ENCODE data around the gene BTBD6. TPM values are rescaled to one million over a fixed set of nuclear protein-coding genes. Genes with fewer than 3 reads are reported as not detected.

The BTBD6 gene
- total and polyA plus RNA-seq, 2 of the 8 experiments (the other 6 are each of a cell fraction or from before 2014, with no cell fraction given) = 10.1 to 10.2 TPM

DNA sequence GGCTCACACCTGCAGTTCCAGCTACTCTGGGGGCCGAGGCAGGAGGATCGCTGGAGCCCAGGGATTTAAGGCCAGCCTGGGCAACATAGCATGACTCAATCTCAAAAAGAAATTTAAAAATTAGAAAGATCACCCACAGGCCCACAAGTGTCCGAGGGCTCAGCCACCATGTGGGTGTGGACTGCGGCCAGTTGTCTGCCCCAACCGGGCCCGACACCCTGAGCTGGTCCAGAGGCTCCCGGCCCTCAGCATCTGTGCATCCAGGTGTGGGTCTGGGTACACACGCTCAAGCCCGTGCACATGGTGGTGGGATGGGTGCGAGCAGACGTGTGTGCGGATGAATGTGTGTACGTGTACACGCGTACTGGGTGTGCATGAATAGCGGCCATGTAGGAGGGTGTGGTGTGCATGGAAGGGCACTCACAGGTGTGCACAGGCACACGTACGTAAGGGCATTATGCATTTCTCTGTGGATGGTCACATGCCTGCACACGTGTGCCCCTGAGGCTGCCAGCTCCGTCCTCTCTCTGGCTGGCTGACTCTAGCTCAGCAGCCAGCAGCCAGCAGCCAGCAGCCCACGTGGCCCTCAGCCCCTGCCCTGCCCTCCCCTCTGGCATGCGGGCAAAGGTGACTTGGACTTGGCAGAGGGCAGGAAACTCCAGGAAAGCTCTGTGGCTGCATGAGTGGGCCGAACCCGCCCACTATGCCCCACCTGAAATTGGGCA is 44.0 kb upstream of the BTBD6 start:
- Histone ChIP-seq H4K20me1 (replicated peaks in 1 of 2; ENCODE audit: control insufficient read depth in 1 of 2, insufficient read depth in 2 of 2, low read length in 2 of 2) (peaks cover 3 to 10% of the 10 kb centered on the region in 2 experiments), H3K4me2 (ENCODE audit: insufficient read depth in 1 of 2, low read depth in 2 of 2, low read length in 2 of 2) (no peak overlapping the region), H4K5ac (ENCODE audit: insufficient read length, low read depth, low read length) (no peak overlapping the region), H3K27me3 (replicated peaks in 1 of 4; ENCODE audit: control insufficient read depth in 3 of 4, extremely low read depth in 1 of 4, insufficient read depth in 3 of 4, low read length in 3 of 4) (peaks cover 0 to 2% (median 0%) of the 10 kb centered on the region in 4 experiments; a peak in 2 of 7 replicates), H2AK5ac (ENCODE audit: low read depth, low read length) (no peak overlapping the region), H3K14ac (ENCODE audit: insufficient read length) (no peak overlapping the region), H4K8ac (ENCODE audit: extremely low read depth, insufficient read depth, low read length) (no peak overlapping the region; the same call in 1 of the 2 replicates), H2AFZ (ENCODE audit: low read length) (no peak overlapping the region), H3K23me2 (ENCODE audit: low read depth, low read length) (no peaks in the 10 kb centered on the region), H3K9me3 (ENCODE audit: insufficient read depth in 2 of 2, low read depth in 1 of 2, low read length in 1 of 2) (no peaks in the 10 kb centered on the region), H2BK120ac (replicated peaks; ENCODE audit: low read depth, low read length) (no peak overlapping the region), H3K4ac (replicated peaks; ENCODE audit: insufficient read length, low read depth, low read length) (peak overlapping the region; percentile 91), H2BK20ac (ENCODE audit: low read length) (0 out of 2 replicates have a peak overlapping the region, but pooled peaks have one; percentile 8), H2BK15ac (ENCODE audit: low read length) (no peak overlapping the region), H3K4me3 (ENCODE audit: extremely low read depth in 1 of 4, insufficient read depth in 2 of 4, low read depth in 3 of 4, low read length in 4 of 4) (no peak overlapping the region), H4K91ac (replicated peaks; ENCODE audit: insufficient read length, low read length) (no peak overlapping the region), H3K79me2 (ENCODE audit: control insufficient read depth in 1 of 2, insufficient read depth in 2 of 2, low read length in 2 of 2) (no peaks in the 10 kb centered on the region), H3K18ac (ENCODE audit: extremely low read depth, low read length) (no peak overlapping the region), H3K4me1 (replicated peaks in 1 of 4; ENCODE audit: control insufficient read depth in 3 of 4, insufficient read depth in 4 of 4, low read length in 3 of 4) (peaks cover 0 to 10% (median 1%) of the 10 kb centered on the region in 4 experiments; a peak in 3 of 7 replicates), H3K23ac (ENCODE audit: insufficient read length) (no peak overlapping the region), H3K9ac (replicated peaks in 1 of 4; ENCODE audit: extremely low read depth in 1 of 4, low read depth in 3 of 4, low read length in 3 of 4) (no peak overlapping the region), H3K79me1 (ENCODE audit: low read depth, low read length) (no peaks in the 10 kb centered on the region), H2BK12ac (ENCODE audit: low read depth, low read length) (no peak overlapping the region), H2BK5ac (ENCODE audit: low read depth, low read length) (no peak overlapping the region), H3K36me3 (ENCODE audit: control insufficient read depth in 2 of 4, insufficient read depth in 4 of 4, low read length in 3 of 4) (no peaks in the 10 kb centered on the region), H3K27ac (ENCODE audit: low read depth, low read length) (no peak overlapping the region), H3K56ac (replicated peaks; ENCODE audit: insufficient read length, low read depth, low read length) (no peak overlapping the region)
- POLR2A ChIA-PET (ENCODE audit: partially characterized antibody) = interaction anchor here (0.9 to 1.7 kb wide), 2 partner anchors 10 to 24 kb away, joined by 3 read pairs; no protein-coding TSS in a partner anchor
- no peak for FAIRE-seq
- TF ChIP-seq KDM5A (IDR thresholded peaks at IDR 0.05; ENCODE audit: low read length) = no peak
- TF ChIP-seq CBX8 (IDR thresholded peaks at IDR 0.05; ENCODE audit: borderline replicate concordance, low read depth, low read length) = no peak
- TF ChIP-seq CHD2 (IDR thresholded peaks at IDR 0.05; ENCODE audit: low read length) = no peak
- TF ChIP-seq RXRA (IDR thresholded peaks at IDR 0.05; ENCODE audit: insufficient read depth, low read depth, low read length) = no peak
- TF ChIP-seq POLR2AphosphoS5 (IDR thresholded peaks at IDR 0.05; ENCODE audit: low read depth, low read length) = peak; percentile 33; the same call in 1 of the 2 replicates
- TF ChIP-seq MAFK (IDR thresholded peaks at IDR 0.05; ENCODE audit: low read depth, low read length) = no peak
- CTCF ChIA-PET (ENCODE audit: partially characterized antibody) = interaction anchor here (0.5 to 4.8 kb wide), 26 partner anchors 8 to 587 kb away, joined by 3 to 27 read pairs (median 4); partner anchors contain the start of gene CRIP1
- WGBS, 2 experiments (ENCODE audit: extremely low coverage in 1 of 2, insufficient coverage in 1 of 2, insufficient read length in 1 of 2, insufficient replicate concordance in 2 of 2, low coverage in 1 of 2, low lambda C conversion rate in 2 of 2, missing lambda C conversion rate in 1 of 2) = 85% methylated on average over 23 of the region's 24 CpGs; no CpG with 5 or more reads in 1 of the 2 experiments
- DNase-seq (ENCODE audit: low read depth in 1 of 2, low spot score in 2 of 2) = no peak

All from H1 (cell line).